ENCODE measurements around the gene RAMP2. TPM values are rescaled to one million over a fixed set of nuclear protein-coding genes. Genes with fewer than 3 reads are reported as not detected.

RAMP2 gene
- total and polyA plus RNA-seq, 2 of the 13 experiments (the other 11 are each of a cell fraction or from before 2014, with no cell fraction given), result 1.4 to 5.2 TPM

- no peak; the same call in 1 of the 2 replicates for TF ChIP-seq HBP1 (CRISPR knock-in tag; IDR thresholded peaks at IDR 0.05; ENCODE audit: low read depth)
- TF ChIP-seq ZNF496 (CRISPR knock-in tag; IDR thresholded peaks at IDR 0.05; ENCODE audit: insufficient replicate concordance), result no peak
- no peak for TF ChIP-seq FOXK1 (CRISPR knock-in tag; IDR thresholded peaks at IDR 0.05; ENCODE audit: borderline replicate concordance, low read depth)
- 0 out of 2 replicates have a peak, but pooled peaks have one; percentile 4 for TF ChIP-seq ARNT2 (CRISPR knock-in tag; IDR thresholded peaks at IDR 0.05; ENCODE audit: low read depth)
- TF ChIP-seq RCOR2 (CRISPR knock-in tag; IDR thresholded peaks at IDR 0.05), result no peak
- 0 out of 2 replicates have a peak, but pooled peaks have one; percentile 10 for TF ChIP-seq ZNF280D (CRISPR knock-in tag; IDR thresholded peaks at IDR 0.05)
- TF ChIP-seq ZNF232 (CRISPR knock-in tag; IDR thresholded peaks at IDR 0.05; ENCODE audit: borderline replicate concordance), result peak; percentile 77; the same call in 1 of the 2 replicates
- no peak for TF ChIP-seq ZNF615 (CRISPR knock-in tag; IDR thresholded peaks at IDR 0.05; ENCODE audit: borderline replicate concordance)
- TF ChIP-seq ZBTB14 (CRISPR knock-in tag; IDR thresholded peaks at IDR 0.05), result no peak
- TF ChIP-seq RBAK (CRISPR knock-in tag; IDR thresholded peaks at IDR 0.05), result no peak
- peak; percentile 42 for TF ChIP-seq HNF4A (CRISPR knock-in tag; IDR thresholded peaks at IDR 0.05)
- peak; percentile 85; the same call in 1 of the 2 replicates for TF ChIP-seq POLR2G (IDR thresholded peaks at IDR 0.05; ENCODE audit: low read depth, low read length)
- TF ChIP-seq KLF15 (CRISPR knock-in tag; IDR thresholded peaks at IDR 0.05; ENCODE audit: borderline replicate concordance), result peak; percentile 39; the same call in 1 of the 2 replicates
- TF ChIP-seq, protein P1, sequence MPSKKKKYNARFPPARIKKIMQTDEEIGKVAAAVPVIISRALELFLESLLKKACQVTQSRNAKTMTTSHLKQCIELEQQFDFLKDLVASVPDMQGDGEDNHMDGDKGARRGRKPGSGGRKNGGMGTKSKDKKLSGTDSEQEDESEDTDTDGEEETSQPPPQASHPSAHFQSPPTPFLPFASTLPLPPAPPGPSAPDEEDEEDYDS (CRISPR knock-in tag; IDR thresholded peaks at IDR 0.05), result no peak; the same call in 1 of the 2 replicates
- TF ChIP-seq MAZ (IDR thresholded peaks at IDR 0.05; ENCODE audit: borderline replicate concordance, low read depth, low read length), result no peak; the same call in 1 of the 2 replicates
- no peak for TF ChIP-seq MAZ (CRISPR knock-in tag; IDR thresholded peaks at IDR 0.05; ENCODE audit: low read depth)
- TF ChIP-seq ZNF350 (CRISPR knock-in tag; IDR thresholded peaks at IDR 0.05; ENCODE audit: borderline replicate concordance, low read depth), result no peak
- TF ChIP-seq PAWR (CRISPR knock-in tag; IDR thresholded peaks at IDR 0.05; ENCODE audit: borderline replicate concordance), result 0 out of 2 replicates have a peak, but pooled peaks have one; percentile 11
- TF ChIP-seq, protein P2, sequence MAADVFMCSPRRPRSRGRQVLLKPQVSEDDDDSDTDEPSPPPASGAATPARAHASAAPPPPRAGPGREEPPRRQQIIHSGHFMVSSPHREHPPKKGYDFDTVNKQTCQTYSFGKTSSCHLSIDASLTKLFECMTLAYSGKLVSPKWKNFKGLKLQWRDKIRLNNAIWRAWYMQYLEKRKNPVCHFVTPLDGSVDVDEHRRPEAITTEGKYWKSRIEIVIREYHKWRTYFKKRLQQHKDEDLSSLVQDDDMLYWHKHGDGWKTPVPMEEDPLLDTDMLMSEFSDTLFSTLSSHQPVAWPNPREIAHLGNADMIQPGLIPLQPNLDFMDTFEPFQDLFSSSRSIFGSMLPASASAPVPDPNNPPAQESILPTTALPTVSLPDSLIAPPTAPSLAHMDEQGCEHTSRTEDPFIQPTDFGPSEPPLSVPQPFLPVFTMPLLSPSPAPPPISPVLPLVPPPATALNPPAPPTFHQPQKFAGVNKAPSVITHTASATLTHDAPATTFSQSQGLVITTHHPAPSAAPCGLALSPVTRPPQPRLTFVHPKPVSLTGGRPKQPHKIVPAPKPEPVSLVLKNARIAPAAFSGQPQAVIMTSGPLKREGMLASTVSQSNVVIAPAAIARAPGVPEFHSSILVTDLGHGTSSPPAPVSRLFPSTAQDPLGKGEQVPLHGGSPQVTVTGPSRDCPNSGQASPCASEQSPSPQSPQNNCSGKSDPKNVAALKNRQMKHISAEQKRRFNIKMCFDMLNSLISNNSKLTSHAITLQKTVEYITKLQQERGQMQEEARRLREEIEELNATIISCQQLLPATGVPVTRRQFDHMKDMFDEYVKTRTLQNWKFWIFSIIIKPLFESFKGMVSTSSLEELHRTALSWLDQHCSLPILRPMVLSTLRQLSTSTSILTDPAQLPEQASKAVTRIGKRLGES (CRISPR knock-in tag; IDR thresholded peaks at IDR 0.05; ENCODE audit: borderline replicate concordance), result peak; percentile 48; the same call in 1 of the 2 replicates
- peak; percentile 18; the same call in 1 of the 2 replicates for TF ChIP-seq FOXM1 (CRISPR knock-in tag; IDR thresholded peaks at IDR 0.05)
Measured at GRCh38 chr17:42744283-42744805, 16.7 kb upstream of the RAMP2 start (continued).
